ENCODE measurements around the gene DLAT. TPM values are rescaled to one million over a fixed set of nuclear protein-coding genes. Genes with fewer than 3 reads are reported as not detected.
"Not testable (repeated sequence)": the region's sequence is repeated elsewhere in the genome, so short reads cannot be mapped to it uniquely, and the experiment has no call there.

Gene DLAT
- total and polyA plus RNA-seq, 2 experiments from 2014 or later, result 70.6 to 94.7 TPM

- Histone ChIP-seq H3K4me3 (no peak overlapping the region), H3K27me3 (no peaks in the 10 kb centered on the region), H3K36me3 (peaks cover 7% of the 10 kb centered on the region), H3K9me3 (ENCODE audit: low read depth) (no peaks in the 10 kb centered on the region), H3K27ac (no peak overlapping the region), H3K4me1 (ENCODE audit: low read depth) (peaks cover 24% of the 10 kb centered on the region)
- DNase-seq (ENCODE audit: low read depth in 1 of 2, low spot score in 1 of 2), result no peak
- TF ChIP-seq, protein P1, sequence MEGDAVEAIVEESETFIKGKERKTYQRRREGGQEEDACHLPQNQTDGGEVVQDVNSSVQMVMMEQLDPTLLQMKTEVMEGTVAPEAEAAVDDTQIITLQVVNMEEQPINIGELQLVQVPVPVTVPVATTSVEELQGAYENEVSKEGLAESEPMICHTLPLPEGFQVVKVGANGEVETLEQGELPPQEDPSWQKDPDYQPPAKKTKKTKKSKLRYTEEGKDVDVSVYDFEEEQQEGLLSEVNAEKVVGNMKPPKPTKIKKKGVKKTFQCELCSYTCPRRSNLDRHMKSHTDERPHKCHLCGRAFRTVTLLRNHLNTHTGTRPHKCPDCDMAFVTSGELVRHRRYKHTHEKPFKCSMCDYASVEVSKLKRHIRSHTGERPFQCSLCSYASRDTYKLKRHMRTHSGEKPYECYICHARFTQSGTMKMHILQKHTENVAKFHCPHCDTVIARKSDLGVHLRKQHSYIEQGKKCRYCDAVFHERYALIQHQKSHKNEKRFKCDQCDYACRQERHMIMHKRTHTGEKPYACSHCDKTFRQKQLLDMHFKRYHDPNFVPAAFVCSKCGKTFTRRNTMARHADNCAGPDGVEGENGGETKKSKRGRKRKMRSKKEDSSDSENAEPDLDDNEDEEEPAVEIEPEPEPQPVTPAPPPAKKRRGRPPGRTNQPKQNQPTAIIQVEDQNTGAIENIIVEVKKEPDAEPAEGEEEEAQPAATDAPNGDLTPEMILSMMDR (IDR thresholded peaks at IDR 0.05; ENCODE audit: low read depth, low read length), result no peak
Observed at GRCh38 chr11:112005422-112006094, 19.6 kb upstream of the DLAT start.

- peaks cover 24% of the 10 kb centered on the region for H3K4me1 ChIP-seq (ENCODE audit: low read depth)
- not testable (repeated sequence) for H3K4me3 ChIP-seq; H3K9me3 ChIP-seq (ENCODE audit: low read depth); H3K27me3 ChIP-seq; DNase-seq (ENCODE audit: low read depth in 1 of 2, low spot score in 1 of 2); H3K27ac ChIP-seq; H3K36me3 ChIP-seq
Observed at GRCh38 chr11:112006095-112006441, 19.1 kb upstream of the DLAT start.

DNA sequence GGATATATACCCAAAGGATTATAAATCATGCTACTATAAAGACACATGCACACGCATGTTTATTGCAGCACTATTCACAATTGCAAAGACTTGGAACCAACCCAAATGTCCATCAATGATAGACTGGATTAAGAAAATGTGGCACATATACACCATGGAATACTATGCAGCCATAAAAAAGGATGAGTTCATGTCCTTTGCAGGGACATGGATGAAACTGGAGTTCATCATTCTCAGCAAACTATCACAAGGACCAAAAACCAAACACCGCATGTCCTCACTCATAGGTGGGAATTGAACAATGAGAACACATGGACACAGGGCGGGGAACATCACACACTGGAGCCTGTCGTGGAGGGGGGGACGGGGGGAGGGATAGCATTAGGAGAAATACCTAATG lies 13.8 kb upstream of the DLAT start:
- not testable (repeated sequence) for H3K4me3 ChIP-seq; DNase-seq (ENCODE audit: low read depth in 1 of 2, low spot score in 1 of 2); H3K27me3 ChIP-seq; H3K36me3 ChIP-seq; H3K9me3 ChIP-seq (ENCODE audit: low read depth)
- H3K27ac ChIP-seq, result peak overlapping the region; percentile 83
- peaks cover 25% of the 10 kb centered on the region for H3K4me1 ChIP-seq (ENCODE audit: low read depth)

DNA sequence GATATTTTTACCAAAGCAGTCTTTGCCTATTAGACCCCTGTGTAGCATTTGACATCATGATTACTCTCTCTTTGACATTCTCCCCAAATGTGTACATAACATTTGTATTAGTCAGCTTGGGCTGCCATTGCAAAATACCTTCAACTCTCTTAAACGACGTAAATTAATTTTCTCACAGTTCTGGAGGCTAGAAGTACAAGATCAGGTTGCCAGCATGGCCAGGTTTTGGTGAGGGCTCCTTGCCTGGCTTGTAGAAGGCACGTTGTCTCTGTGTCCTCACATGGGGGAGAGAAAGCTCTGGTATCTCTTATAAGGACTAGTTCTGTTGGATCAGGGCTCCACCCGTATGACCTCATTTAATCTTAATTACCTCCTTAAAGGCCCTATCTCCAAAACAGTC lies 12.3 kb upstream of the DLAT start:
- TF ChIP-seq, protein P1 (IDR thresholded peaks at IDR 0.05; ENCODE audit: low read depth, low read length), result no peak
- peaks cover 39% of the 10 kb centered on the region for H3K4me1 ChIP-seq (ENCODE audit: low read depth)
- H3K36me3 ChIP-seq, result peaks cover 2% of the 10 kb centered on the region
- H3K27me3 ChIP-seq, result no peaks in the 10 kb centered on the region
- H3K9me3 ChIP-seq (ENCODE audit: low read depth), result no peaks in the 10 kb centered on the region
- H3K4me3 ChIP-seq, result no peak overlapping the region
- H3K27ac ChIP-seq, result peak overlapping the region; percentile 83
- DNase-seq (ENCODE audit: low read depth in 1 of 2, low spot score in 1 of 2), result peak in 1 of 2 donors; percentile 81

GRCh38 chr11:112013497-112014164 lies 11.6 kb upstream of the DLAT start:
- Histone ChIP-seq H3K4me3 (no peak overlapping the region), H3K9me3 (ENCODE audit: low read depth) (no peaks in the 10 kb centered on the region), H3K36me3 (peaks cover 9% of the 10 kb centered on the region), H3K4me1 (ENCODE audit: low read depth) (peaks cover 47% of the 10 kb centered on the region), H3K27ac (peak overlapping the region; percentile 83), H3K27me3 (no peaks in the 10 kb centered on the region)
- no peak for DNase-seq (ENCODE audit: low read depth in 1 of 2, low spot score in 1 of 2)
- TF ChIP-seq, protein P1 (IDR thresholded peaks at IDR 0.05; ENCODE audit: low read depth, low read length), result no peak

GRCh38 chr11:112016088-112016764 lies 9.0 kb upstream of the DLAT start:
- no peaks in the 10 kb centered on the region for H3K9me3 ChIP-seq (ENCODE audit: low read depth)
- DNase-seq (ENCODE audit: low read depth in 1 of 2, low spot score in 1 of 2), result peak; percentile 69
- TF ChIP-seq, protein P1 (IDR thresholded peaks at IDR 0.05; ENCODE audit: low read depth, low read length), result no peak
- no peak overlapping the region for H3K4me3 ChIP-seq
- peaks cover 20% of the 10 kb centered on the region for H3K36me3 ChIP-seq
- H3K4me1 ChIP-seq (ENCODE audit: low read depth), result peaks cover 63% of the 10 kb centered on the region
- peak overlapping the region; percentile 95 for H3K27ac ChIP-seq
- H3K27me3 ChIP-seq, result no peaks in the 10 kb centered on the region

Data from cardiac muscle cell (in vitro differentiated cells and primary cell).